Mucosa of stomach (tissue), 1 donor: Measurements from ENCODE around the gene CALD1.

Experiments used
- H3K27me3 ChIP-seq: one replicate; pipeline ENCODE4 v1.7.0; 2013; ENCODE audit warnings: mild to moderate bottlenecking, low read length; ENCODE audit not compliant: control insufficient read depth, insufficient read depth
- H3K36me3 ChIP-seq: one replicate; pipeline ENCODE4 v1.7.0; 2013; ENCODE audit warnings: low read length; ENCODE audit not compliant: control insufficient read depth, insufficient read depth
- H3K4me1 ChIP-seq: one replicate; pipeline ENCODE4 v1.7.0; 2013; ENCODE audit warnings: mild to moderate bottlenecking, low read length; ENCODE audit not compliant: control insufficient read depth, insufficient read depth
- H3K4me3 ChIP-seq: one replicate; pipeline ENCODE4 v1.7.0; 2013; ENCODE audit warnings: low read length
- H3K9ac ChIP-seq: one replicate; pipeline ENCODE4 v1.7.0; 2013; ENCODE audit warnings: mild to moderate bottlenecking, low read length, moderate library complexity
- H3K9me3 ChIP-seq: one replicate; pipeline ENCODE4 v1.7.0; 2013; ENCODE audit warnings: mild to moderate bottlenecking, low read length, moderate library complexity; ENCODE audit not compliant: control insufficient read depth
- donor health status: Pancreatic carcinoma.

Gene CALD1

GRCh38 chr7:134767520-134768168, 11.8 kb upstream of the CALD1 start:
- no peaks in the 10 kb centered on the region for H3K27me3 ChIP-seq
- no peaks in the 10 kb centered on the region for H3K4me1 ChIP-seq
- H3K9ac ChIP-seq, result no peak overlapping the region
- no peaks in the 10 kb centered on the region for H3K36me3 ChIP-seq
- H3K4me3 ChIP-seq, result no peak overlapping the region
- H3K9me3 ChIP-seq, result no peaks in the 10 kb centered on the region

- no peaks in the 10 kb centered on the region for H3K27me3 ChIP-seq
- no peak overlapping the region for H3K4me3 ChIP-seq
- H3K9me3 ChIP-seq, result no peaks in the 10 kb centered on the region
- H3K4me1 ChIP-seq, result no peaks in the 10 kb centered on the region
- no peak overlapping the region for H3K9ac ChIP-seq
- no peaks in the 10 kb centered on the region for H3K36me3 ChIP-seq
Measured at GRCh38 chr7:134768243-134768642, 11.2 kb upstream of the CALD1 start.

GRCh38 chr7:134770676-134771075, 8.8 kb upstream of the CALD1 start:
- H3K9me3 ChIP-seq, result no peaks in the 10 kb centered on the region
- no peaks in the 10 kb centered on the region for H3K27me3 ChIP-seq
- no peak overlapping the region for H3K4me3 ChIP-seq
- no peaks in the 10 kb centered on the region for H3K36me3 ChIP-seq
- no peak overlapping the region for H3K9ac ChIP-seq
- H3K4me1 ChIP-seq, result no peaks in the 10 kb centered on the region

DNA sequence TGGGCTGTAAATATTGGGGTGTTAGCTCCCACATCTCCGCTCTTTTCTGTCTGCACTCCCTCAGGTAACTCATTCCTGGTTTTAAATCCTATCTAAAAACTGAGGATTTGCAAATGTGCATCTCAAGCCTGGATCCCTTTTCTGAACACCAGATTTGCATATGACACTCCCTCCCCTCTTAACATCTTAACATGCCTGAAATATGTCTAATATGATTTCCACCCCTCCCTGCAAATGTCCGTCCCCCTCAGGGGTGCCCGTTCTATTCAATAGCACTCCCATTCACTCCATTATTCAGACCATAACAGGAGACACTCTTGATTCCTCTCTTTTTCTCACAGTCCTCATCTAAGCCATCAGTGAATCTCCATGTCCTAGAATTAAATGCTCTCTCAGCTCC, 8.3 kb upstream of the CALD1 start:
- Histone ChIP-seq H3K9me3 (no peaks in the 10 kb centered on the region), H3K9ac (no peak overlapping the region), H3K4me1 (no peaks in the 10 kb centered on the region), H3K36me3 (no peaks in the 10 kb centered on the region), H3K27me3 (no peaks in the 10 kb centered on the region), H3K4me3 (no peak overlapping the region)

- H3K9ac ChIP-seq, result no peak overlapping the region
- no peak overlapping the region for H3K4me3 ChIP-seq
- no peaks in the 10 kb centered on the region for H3K9me3 ChIP-seq
- H3K4me1 ChIP-seq, result no peaks in the 10 kb centered on the region
- H3K27me3 ChIP-seq, result no peaks in the 10 kb centered on the region
- H3K36me3 ChIP-seq, result no peaks in the 10 kb centered on the region
Measured at GRCh38 chr7:134771889-134772288, 7.5 kb upstream of the CALD1 start.

- Histone ChIP-seq H3K4me1 (no peaks in the 10 kb centered on the region), H3K27me3 (no peaks in the 10 kb centered on the region), H3K9ac (no peak overlapping the region), H3K36me3 (no peaks in the 10 kb centered on the region), H3K9me3 (no peaks in the 10 kb centered on the region), H3K4me3 (no peak overlapping the region)
Measured at GRCh38 chr7:134772401-134772800, 7.0 kb upstream of the CALD1 start.

DNA sequence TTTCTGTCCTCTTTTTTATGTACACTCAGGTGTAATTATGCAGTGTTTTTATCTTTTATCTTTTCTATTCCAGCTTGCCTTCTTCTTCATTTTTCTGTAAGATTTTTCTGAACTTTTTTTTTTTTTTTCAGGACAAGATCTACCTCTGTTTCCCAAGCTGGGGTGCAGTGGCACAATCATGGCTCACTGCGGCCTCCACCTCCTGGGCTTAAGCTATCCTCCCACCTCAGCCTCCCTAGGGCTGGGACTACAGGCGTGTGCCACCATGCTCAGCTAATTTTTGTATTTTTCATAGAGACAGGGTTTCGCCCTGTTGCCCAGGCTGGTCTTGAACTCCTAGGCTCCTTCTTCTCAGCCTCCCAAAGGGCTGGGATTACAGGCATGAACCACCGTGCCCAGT, 6.3 kb upstream of the CALD1 start:
- Histone ChIP-seq H3K36me3 (no peaks in the 10 kb centered on the region), H3K4me1 (no peaks in the 10 kb centered on the region), H3K27me3 (no peaks in the 10 kb centered on the region), H3K9me3 (no peaks in the 10 kb centered on the region), H3K4me3 (no peak overlapping the region), H3K9ac (no peak overlapping the region)

DNA sequence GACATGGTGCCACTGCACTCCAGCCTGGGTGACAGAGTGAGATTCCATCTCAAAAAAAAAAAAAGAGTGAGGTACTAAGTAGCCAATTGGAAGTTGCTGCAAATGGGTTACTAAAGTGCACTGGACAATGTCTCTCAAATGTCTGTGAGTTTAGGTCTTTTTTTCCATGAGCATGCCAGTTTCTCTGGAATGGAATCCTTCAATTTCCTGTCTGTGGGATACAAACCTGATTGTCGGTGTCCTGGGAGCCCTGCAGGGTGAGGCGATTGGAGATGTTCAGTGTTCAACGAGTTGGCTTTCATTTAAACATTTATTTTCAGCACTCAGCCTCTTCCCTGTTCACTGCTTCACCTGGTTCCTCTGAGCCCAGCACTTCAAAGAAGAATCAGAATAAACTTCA, 5.3 kb upstream of the CALD1 start:
- Histone ChIP-seq H3K9ac (no peak overlapping the region), H3K4me1 (no peaks in the 10 kb centered on the region), H3K27me3 (no peaks in the 10 kb centered on the region), H3K36me3 (no peaks in the 10 kb centered on the region), H3K9me3 (no peaks in the 10 kb centered on the region), H3K4me3 (no peak overlapping the region)

DNA sequence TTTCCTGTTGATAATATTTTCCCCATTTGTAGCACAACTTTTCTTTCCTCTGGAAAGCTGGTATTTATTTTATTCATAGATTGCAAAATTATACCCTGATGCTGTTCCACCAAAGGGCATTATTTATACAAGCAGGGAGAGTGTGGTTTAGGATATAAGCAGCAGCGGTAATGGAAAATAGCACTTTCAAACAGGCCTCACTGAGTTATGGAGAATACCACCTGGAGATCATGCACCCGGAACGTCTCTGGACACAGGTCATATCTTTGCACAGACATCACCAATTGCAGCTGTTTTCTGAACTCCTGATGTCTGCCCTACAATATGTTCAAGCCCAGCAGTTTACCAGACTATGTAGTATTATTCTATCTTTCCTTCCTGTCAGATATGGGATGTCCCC, 2.0 kb upstream of the CALD1 start:
- Histone ChIP-seq H3K27me3 (no peaks in the 10 kb centered on the region), H3K9me3 (no peaks in the 10 kb centered on the region), H3K9ac (no peak overlapping the region), H3K36me3 (no peaks in the 10 kb centered on the region), H3K4me1 (no peaks in the 10 kb centered on the region), H3K4me3 (no peak overlapping the region)

- Histone ChIP-seq H3K4me3 (no peak overlapping the region), H3K9me3 (no peaks in the 10 kb centered on the region), H3K9ac (no peak overlapping the region), H3K27me3 (no peaks in the 10 kb centered on the region), H3K36me3 (no peaks in the 10 kb centered on the region), H3K4me1 (no peaks in the 10 kb centered on the region)
Measured at GRCh38 chr7:134777908-134778580, 1.4 kb upstream of the CALD1 start.

DNA sequence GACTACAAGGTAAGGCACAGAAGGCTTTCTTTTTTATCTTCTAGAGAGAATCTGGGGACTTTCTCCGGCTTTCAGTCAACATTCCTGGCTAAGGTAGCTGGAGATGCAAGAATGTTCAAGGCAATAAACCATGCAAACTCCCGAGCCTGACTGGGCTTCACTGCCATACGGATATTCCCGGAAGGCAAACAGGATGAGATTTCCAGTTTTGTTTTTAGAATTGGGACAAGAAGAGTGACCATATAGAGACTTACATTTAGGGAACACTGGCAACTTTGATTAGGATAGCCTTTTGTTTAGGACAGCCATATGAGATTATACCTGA, 269 bp downstream of the CALD1 start:
- H3K27me3 ChIP-seq, result no peaks in the 10 kb centered on the region
- H3K4me3 ChIP-seq, result peak overlapping the region; percentile 31
- H3K9me3 ChIP-seq, result no peaks in the 10 kb centered on the region
- peak overlapping the region; percentile 64 for H3K9ac ChIP-seq
- H3K4me1 ChIP-seq, result no peaks in the 10 kb centered on the region
- H3K36me3 ChIP-seq, result no peaks in the 10 kb centered on the region

DNA sequence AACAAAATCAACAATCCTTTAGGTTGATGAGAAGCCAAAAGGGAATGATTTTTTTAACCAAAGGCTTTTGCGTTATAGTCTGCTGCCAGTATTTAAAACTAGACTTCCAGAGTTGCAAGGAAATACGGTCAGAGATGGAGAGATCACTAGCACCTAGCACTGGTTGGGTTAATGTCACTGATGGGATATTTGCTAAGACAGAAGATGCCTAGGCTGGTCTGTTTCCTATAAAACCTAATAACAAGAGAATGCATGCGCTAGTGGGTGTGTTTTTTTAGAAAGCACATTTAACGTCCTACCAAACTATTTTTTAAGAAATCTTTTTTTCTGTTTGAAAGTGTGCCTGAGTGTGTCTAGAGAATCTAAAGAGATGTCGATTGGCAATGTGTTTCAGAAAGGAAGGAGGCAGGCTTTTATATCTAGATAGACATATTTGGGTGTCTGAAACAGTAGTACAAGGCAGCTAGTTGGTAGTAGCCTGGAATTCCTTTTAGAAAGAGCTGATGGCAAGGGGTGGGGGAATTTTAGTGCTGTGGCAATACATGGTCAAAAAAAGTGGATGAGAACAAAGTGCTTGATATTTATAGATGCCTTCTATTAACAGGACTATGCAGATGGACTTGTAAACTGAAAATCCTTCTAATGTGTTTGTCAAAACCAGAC, 863 bp downstream of the CALD1 start:
- Histone ChIP-seq H3K27me3 (no peaks in the 10 kb centered on the region), H3K36me3 (no peaks in the 10 kb centered on the region), H3K4me1 (no peaks in the 10 kb centered on the region), H3K9me3 (no peaks in the 10 kb centered on the region), H3K4me3 (peak overlapping the region; percentile 31), H3K9ac (peak overlapping the region; percentile 64)
